Activated CD4-positive, CD25-positive, alpha-beta regulatory T cell treated with anti-CD3 and anti-CD28 coated beads, Interleukin-2, amount 50 U/mL, for 16 hours (primary cell): ENCODE results near the gene LCN2.
A peak's percentile ranks its signal among the peaks of the same experiment; 100 is the strongest.
"Not testable (repeated sequence)": the region's sequence is repeated elsewhere in the genome, so short reads cannot be mapped to it uniquely, and the experiment has no call there.

Experiments
- DNase-seq: peaks from one replicate; pipeline ENCODE4 v3.0.0-alpha.2; 2020; ENCODE audit warnings: low read depth, low spot score

The LCN2 gene

DNA sequence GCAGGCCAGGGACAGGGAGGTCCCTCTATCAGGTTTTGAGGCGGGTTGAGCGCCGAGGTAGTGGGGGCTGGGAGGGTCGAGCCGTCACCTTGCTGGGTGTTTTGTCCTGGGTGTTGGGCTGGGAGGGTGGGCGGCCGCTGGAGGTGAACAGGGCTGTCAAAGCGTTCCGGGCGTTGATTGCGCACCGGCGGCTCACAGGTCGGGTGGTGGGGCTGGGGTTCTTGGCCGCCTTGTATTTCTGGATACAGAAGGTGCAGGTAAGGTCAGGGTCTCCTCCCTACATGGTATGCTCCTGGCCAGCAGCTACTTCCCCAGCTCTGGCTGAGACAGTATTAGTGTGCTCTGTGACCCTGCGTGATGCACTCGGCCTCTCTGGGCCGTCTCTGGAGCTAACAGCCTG, 16.9 kb downstream of the LCN2 start:
- DNase-seq, result no peak

DNA sequence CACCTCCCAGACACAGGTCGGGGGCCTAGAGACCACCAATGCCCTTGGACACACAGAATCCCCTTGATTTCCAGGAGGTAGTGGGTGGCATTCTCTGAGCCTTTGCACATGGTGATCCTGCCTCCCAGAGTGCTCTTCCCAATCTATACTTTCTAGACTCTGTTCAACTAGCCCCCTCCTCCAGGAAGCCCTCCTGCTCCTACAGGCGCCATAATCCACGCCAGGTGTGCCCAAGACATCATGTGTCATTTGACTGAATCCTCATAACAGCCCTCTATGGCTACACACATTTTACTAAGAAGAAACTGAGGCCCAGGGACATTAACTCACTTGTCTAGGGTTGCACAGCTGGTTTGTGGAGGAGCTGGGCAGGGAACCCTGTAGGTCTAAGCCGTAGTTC, 18.0 kb downstream of the LCN2 start:
- DNase-seq, result no peak

DNA sequence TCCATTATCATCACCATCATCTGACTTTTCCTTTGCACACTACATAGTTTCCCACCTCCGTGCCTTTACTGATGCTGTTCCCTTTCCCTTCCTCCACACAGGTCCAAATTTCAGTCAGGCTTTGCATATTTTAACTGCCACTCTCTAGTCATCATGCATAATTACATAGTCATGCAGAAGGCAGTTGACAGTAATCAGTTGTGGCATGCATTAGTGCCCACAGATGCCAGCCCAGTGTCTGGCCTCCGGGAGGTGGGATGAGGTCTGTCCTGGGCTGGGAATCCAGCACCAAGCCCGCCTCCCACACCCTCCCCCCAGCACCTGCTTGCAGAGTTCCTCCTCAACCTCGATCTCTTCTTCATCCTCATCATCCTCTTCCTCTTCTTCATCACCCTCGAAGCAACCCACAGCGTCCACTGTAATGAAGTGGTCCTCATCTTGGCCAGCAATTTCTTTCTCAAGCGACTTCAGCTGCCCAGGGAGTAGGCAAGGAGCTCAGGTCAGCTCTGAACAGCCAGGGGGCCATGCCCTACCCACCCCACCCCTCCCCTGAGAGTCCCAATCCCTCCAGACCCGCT, 19.6 kb downstream of the LCN2 start:
- DNase-seq, result no peak

DNA sequence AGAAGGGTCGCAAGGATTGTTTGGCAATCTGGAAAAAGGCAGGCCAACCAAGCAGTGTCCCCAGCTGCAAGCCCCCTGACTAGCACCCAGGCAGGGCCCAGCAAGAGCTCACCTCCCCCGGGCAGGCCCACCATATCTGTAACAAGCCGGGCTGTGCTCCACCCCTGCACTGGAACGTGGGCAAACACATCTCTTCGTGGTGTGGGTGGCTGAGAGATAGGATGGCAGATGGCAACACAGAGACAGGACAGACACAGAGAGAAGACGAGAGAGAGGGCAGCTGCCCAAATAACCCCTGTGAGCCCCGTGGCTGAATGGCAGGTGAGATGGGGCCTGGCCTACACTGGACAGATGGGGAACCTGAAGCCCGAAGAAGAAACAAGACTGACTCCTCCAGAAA, 20.2 kb downstream of the LCN2 start:
- DNase-seq, result no peak

DNA sequence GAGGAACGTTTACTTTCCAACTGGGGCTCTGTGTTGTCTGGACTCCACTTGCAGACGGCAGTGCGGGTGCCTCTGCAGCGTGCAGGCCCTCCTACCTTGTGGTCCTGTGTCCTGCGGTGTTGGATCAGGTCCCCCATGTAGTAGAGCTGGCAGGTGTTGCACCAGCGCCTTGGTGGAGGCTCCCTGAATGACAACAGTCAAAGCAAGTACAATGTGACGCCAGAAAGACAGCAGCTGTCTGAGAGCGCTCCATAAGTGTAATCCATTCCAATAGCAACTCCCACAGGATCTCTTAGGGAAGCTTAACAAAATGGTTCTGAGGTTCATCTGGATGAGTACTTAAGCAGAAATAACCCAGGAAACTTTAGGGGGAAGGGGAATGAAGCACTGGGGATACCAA, 20.7 kb downstream of the LCN2 start:
- DNase-seq, result no peak

DNA sequence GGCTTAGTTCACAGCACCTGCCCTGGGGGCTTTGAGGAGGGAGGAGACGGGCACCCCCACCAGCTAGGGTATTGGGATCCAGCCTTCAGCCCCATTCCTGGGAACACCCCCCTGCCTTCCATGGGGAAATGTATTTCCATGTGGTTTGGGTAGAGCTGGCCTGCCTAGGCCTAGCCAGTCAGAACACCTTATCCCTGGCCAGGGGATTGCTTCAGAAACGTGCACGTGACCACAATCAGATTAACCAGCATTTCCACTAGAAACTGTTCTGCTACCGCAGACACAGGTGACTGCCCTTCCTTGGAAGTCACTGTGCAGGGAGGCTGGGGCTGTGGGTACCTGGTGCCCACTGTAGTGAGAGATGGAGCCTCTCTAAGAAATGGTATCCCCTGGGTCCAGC, 24.8 kb downstream of the LCN2 start:
- no peak for DNase-seq

DNA sequence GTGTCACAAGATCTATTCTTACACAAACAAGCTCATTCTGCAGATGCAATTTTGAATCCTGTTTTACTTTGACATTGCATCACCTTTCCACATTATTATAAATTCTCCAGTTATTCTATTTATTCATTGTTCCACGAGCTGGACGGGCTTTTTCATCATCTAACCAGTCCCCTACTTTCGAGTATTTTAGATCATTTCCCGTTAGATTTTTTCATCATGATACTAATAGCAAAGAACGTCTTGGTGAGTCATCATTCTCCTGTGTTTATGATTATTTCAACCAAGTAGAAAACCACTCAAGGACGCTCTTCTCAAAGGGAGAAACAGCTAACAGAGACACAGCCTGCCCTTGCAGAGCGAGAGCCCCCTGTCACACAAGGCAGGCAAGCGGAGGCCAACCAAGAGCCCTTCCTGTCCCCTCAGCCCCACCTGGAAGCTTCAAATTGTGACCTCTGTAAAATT, 25.9 kb downstream of the LCN2 start:
- DNase-seq, result no peak

DNA sequence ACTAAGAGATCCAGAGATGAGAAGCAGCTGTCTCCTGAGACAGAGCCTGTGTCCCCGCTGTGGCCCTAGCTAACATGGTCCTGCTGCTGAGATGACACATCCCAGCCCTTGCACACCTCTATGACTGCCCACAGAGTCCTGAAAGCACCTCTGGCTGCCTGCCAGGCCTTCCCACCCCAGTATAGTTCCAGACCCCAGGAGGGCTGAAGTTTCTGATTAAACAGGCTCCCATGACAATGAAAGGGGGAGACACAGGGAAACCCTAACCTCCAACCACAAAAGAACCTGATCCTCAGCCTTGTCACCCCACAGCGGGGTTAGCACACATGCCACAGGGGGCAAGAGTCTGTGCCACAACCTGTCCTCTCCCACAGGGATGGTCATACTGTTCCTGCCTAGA, 26.5 kb downstream of the LCN2 start:
- DNase-seq, result no peak

DNA sequence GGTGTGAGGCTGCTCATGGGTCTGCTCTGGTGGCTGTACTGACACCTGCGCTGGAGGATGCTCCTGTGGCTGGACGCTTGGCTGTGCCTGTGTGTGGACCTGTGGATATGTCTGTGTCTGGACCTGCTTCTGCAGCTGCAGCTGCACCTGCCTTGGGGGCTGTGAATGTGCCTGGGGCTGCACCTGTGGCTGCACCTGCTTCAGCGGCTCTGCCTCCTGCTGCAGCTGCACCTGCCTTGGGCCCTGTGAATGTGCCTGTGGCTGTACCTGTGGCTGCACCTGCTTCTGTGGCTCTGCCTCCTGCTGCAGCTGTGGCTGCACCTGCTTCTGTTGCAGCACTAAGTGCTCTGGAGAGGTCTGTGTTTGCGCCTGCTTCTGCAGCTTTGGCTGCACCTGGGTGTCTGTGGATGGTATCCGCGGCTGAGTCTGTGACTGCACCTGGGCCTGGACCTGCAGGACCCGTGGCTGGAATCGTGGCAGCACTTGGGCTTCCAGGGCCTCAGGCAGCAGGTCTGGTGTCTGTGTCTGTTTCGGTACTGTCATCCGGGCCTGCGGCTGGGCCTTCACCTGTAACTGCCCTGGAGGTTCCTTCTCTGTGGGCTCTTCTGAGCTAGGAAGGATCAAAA, 29.7 kb downstream of the LCN2 start:
- DNase-seq, result no peak

DNA sequence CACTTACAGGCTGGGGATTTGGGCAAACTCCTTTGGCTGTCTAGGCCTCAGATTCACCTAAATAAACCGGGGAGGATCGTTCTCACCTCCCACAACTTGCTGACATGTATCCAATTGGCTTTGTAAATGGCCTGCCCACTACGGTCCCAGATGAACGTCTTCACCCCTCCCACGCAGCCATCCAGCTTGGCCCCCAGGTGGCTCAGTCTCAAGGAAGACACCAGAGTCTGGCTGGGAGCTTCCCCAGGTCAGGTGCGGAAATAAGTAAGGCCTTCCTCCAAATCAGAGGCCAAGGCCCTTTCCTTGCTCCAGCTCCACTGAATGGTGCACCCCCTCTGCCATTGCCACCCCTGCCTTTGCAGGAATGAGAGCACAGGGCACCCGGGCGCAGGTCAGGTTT, 30.7 kb downstream of the LCN2 start:
- no peak for DNase-seq

DNA sequence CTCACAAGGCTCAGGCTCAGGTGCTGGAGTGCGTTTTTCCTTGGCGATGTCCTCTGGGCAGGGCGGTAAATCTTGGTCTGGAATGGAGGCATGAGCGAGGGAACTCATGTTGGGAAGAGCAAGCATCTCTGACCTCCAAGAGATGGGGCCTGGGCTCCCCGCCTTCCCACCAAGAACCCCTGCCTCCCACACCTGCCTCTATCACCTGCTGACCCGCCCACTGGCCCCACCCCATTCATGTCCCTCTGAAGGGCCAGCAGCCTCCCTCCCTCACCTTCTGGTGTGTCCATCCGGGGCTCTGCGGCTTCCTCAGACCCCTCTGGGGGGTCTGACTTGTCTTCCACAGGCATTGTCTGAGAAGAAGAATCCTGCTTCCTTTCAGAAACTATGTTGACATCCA, 31.2 kb downstream of the LCN2 start:
- DNase-seq, result no peak

DNA sequence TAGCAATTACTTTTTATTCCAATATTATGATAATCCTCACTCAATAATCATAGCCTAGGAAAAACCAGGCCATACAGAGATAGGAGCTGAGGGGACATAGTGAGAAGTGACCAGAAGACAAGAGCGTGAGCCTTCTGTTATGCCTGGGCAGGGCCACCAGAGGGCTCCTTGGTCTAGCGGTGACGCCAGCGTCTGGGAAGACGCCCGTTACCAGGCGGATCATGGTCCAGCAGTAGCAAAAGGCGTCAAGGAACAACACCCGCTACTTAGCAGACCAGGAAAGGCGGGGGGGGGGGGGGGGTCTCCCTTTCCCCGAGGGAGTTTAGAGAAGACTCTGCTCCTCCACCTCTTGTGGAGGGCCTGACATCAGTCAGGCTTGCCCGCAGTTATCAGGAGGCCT, 32.2 kb downstream of the LCN2 start:
- not testable (repeated sequence) for DNase-seq

DNA sequence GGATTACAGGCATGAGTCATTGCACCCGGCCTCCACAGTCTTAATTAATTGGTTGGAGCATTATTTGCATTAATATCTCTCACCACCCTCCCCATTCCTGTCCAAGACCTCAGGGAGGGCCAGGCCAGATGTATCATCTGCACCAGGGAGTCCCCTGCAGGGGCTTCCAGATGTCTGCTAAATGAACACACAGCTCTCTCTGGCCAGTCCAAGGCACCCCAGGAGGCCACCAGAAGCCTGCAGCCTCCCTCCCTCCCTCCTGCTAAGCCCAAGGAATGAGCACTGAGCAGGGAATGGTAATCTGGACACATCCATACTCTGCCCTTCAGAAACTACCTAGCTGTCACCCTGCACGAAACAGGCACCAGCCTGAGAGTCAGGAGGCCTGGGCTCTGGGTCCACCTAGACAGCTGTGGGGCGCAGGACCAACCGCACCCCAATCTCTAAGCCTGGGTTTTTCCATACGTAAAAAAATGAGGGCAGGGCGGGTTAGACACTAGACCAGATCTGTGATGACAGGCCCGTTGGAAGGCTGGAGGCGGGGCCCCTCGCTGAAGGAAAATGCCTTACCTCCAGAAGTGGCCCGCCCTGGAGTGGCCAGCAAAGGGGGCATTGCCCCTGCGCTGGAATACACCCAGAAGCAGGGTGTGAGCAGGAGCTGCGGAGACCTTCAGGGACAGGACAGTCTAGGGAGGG, 33.8 kb downstream of the LCN2 start:
- DNase-seq, result no peak

DNA sequence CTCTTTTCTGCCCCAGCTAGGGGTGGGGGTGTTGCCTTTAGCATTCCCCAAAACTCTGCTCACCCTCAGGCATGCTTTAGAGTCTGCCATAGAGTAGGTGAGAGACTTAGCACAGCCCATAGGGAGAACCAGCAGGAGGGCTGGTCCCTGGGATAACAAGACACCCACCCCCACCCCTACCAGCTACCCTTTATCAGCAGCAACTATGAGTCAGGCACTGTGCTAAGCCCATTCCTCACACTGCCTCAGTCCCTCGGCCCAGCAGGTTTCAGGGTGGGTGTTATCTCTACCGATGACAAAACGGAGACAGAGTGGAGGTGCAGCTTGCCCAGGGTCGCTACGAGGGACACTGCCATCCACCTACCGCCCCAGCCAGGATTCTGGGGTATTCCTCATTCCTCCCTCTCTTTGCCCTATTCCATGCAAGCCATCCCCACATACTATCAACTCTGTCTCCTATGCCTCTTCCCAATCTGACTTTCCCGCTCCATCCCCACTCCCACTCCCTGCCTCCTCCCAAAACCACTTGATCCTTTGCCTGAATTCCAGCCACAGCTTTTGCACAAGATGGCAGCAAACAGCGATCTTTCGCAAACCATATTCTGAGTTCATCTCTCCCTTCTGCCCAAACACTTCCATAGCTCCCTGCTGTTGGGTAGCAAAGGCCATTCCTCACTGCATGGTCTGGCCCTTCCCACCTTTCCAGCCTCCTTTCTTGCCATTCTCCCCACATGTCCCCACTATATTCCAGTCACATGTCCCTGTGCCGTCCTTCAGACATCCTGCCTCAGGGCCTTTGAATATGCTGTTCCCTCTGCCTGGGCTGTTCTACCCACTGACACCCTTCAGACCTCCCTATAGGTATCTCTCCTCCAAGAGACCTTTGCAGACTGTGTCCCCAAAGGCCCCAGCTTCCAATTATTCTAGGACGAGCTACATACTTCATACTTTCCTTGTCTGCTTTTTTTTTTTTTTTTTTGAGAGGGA, 37.0 kb downstream of the LCN2 start:
- DNase-seq, result no peak

DNA sequence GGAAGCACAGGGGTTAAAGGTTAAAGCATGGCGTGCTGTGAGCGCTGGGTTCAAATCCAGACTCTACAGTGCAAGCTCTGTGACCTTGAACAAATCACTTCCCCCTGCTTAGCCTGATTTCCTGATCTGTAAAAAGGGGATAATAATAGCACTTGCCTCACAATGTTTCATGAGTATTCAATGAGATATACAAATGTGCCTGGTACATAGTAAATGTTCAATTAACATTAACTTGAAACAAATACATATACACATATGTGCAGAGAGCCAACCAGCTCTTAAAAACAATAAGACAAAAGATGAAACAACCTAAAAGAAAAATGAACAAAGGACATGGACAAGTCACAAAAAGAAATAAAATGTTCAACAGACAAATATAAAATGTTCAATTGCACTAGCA, 38.1 kb downstream of the LCN2 start:
- no peak for DNase-seq

DNA sequence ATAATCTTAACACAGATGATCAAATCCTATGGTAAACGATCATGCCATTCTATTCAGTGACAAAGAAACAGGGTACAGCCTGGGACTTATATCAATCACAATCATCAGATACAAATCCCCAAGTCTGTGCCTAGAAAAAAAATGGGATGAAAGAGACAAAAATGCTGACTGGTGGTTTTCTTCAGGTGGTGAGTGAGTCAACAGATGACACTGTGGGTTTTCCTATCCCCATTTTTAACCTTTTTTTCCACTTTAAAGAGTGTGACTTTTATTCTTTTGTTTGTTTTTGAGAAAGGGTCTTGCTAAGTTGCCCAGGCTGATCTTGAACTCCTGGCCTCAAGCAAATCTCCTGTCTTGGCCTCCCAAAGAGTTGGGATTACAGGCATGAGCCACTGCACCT, 39.0 kb downstream of the LCN2 start:
- no peak for DNase-seq

DNA sequence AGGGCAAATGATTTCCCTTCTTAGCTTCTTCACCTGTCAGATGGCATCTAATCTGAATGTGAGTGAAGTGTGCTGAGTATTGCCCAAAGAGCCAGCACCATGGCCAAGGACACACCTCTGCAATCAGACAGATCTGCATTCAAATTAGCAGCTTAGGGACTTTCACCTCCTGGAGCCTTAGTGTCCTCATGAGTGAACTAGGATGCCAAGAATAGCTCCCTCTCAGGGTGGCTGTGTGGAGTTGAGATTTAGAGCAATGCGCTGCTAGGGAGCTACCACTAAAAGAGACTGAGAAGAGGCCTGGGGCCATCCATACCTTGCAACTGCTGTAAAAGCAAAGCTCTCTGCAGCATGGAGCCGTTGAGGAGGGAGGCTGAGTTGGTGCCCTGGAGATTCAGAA, 40.8 kb downstream of the LCN2 start:
- DNase-seq, result no peak

DNA sequence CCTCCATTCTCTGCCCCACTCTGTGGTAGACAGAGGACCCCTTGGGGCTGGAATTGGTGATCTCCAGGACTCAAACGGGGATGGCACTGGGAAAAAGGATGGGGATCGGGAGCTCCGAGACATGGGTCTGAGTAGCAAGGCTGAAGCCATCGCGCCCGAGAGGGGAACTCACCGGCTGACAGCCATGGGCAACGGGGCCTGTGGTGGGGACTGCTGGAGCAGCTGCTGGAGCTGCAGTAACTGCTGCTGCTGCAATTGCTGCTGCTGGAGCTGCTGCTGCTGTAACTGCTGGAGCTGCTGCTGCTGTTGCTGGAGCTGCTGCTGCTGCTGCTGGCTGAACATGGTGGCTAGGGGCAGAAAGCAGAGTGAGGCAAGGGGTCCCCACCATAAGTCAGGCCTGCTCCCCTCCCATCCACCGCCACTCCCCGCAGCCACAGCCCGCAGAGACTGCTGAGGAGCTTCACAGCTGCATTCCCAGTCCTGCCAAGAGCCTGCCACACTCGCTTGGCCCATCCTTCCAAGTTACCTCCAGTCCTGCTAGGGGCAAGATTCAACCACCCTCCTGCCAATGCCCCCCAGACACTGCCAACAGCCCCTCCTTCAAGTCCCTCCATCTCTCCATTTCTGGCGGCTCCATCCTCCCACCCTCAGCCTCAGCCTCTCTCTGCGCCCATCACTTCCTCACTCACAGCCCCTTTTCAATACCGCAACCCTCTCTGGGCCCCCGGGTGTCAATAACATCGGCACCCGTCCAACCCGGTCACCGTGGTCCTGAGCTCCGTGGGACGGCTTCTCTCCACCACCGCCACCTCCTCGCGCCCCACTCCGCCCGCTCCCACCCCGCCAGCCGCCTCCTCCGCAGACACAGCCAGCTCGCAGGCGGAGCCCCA, 41.5 kb downstream of the LCN2 start:
- DNase-seq, result no peak

DNA sequence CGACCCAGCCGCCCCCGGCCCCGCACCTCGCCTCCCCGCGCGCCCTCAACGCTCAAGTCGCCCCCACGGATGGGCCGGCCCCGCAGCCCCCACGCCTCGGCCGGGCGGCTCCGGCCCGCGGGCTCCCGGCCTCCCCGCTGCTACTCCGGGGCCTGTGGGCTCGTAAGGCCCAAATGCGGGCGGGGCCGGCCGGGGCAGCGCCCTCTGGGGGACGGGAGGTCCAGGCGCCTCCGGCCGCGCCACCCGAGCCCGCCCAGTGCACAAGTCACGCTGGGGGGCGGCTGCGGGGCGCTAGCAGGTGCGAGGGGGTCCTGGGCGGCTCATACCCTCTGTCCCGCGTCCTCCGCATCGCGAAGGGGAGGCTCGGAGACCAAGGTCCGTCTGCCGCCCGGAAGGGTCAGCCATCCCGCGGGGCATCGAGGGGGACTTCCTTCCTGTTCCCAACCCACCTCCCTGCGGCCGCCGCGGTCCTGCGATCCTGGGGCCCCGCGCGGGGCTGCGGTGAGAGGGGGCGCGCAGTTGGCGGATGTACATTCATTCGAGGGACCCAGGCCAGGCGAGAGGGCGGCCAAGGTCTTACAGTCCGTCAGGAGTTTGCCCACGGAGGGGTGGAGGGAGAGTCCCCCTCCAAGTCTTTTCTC, 42.3 kb downstream of the LCN2 start, which contains the start of gene CIZ1:
Gene CIZ1, minus strand, starts transcription at position 167 of the 641 bp plus-strand sequence. CDS start 715 bp downstream, outside the sequence.
- peak; percentile 54 for DNase-seq

DNA sequence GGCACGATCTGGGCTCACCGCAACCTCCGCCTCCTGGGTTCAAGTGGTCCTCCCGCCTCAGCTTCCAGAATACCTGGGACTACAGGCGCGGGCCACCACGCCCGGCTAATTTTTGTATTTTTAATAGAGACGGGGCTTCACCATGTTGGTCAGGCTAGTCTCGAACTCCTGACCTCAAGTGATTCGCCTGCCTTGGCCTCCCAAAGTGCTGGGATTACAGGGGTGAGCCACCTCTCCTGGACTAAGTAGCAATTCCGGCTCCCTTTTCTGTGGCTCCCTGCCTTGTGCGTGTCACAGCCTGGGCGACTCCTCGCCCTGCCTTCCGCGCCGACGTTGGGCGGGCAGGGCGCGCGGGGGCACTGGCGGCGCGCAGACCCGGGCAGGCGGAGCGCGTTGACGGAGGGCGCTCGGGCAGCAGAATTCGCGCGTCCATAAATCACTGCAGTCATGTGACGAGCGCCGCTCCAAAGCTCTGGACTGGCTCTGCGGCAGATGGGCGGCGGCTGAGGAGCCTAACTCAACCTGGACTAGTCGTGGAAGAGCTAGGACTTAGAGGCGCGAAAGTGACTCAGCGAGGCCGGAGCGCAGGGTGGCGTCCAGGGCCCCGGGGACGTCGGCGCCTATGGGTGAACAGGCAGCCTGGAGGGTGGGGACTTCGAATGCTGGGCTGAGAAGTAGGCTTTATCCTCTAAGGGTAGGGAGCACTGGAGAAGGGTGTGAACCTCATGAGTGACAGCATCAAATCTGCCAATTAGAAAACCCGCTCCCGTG, 43.5 kb downstream of the LCN2 start:
- DNase-seq, result peak; percentile 20
